Spleen (tissue), 11 donors: ENCODE measurements around the gene PPIL6. TPM values are rescaled to one million over a fixed set of nuclear protein-coding genes. Genes with fewer than 3 reads are reported as not detected.
"Not testable (repeated sequence)": the region's sequence is repeated elsewhere in the genome, so short reads cannot be mapped to it uniquely, and the experiment has no call there.

ENCODE experiments used
- DNase-seq: peaks from one replicate; pipeline ENCODE4 v3.0.0-alpha.2; 2020
- H3K27ac ChIP-seq, 8 donors: fragments of 200-600 bp; sonication (generic) in 7 of 8; 1 replicate in 4 of 8; 2 replicates in 4 of 8; pipeline versions ENCODE4 v1.5.0 to v1.8.0; 2016 to 2021; ENCODE audit warnings: inconsistent platforms in 4 of 8, mild to moderate bottlenecking in 4 of 8, moderate library complexity in 1 of 8
- H3K27me3 ChIP-seq, 7 donors: fragments of 200-600 bp; sonication (generic) in 6 of 7; replicated peaks in 1 of 7; 1 replicate in 4 of 7; 2 replicates in 3 of 7; pipeline versions ENCODE4 v1.5.0 to v1.8.0; 2016 to 2021; ENCODE audit warnings: inconsistent platforms in 3 of 7, mild to moderate bottlenecking in 1 of 7
- H3K36me3 ChIP-seq, 6 donors: fragments of 200-600 bp; sonication (generic) in 5 of 6; 1 replicate in 4 of 6; 2 replicates in 2 of 6; pipeline versions ENCODE4 v1.5.0 to v1.8.0; 2016 to 2021; ENCODE audit warnings: inconsistent platforms in 2 of 6
- H3K4me1 ChIP-seq, 6 donors: fragments of 200-600 bp; sonication (generic) in 5 of 6; 1 replicate in 3 of 6; 2 replicates in 3 of 6; pipeline versions ENCODE4 v1.5.0 to v1.8.0; 2016 to 2021; ENCODE audit warnings: inconsistent platforms in 3 of 6
- H3K4me3 ChIP-seq, 8 donors: fragments of 200-600 bp; sonication (generic) in 7 of 8; 1 replicate in 4 of 8; 2 replicates in 4 of 8; pipeline versions ENCODE4 v1.5.0 to v1.8.0; 2016 to 2021; ENCODE audit warnings: inconsistent platforms in 4 of 8, mild to moderate bottlenecking in 4 of 8, moderate library complexity in 2 of 8
- H3K9me3 ChIP-seq, 8 donors: fragments of 200-600 bp; sonication (generic) in 7 of 8; 1 replicate in 4 of 8; 2 replicates in 4 of 8; pipeline versions ENCODE4 v1.5.0 to v1.8.0; 2016 to 2021; ENCODE audit warnings: inconsistent platforms in 4 of 8
- POLR2A ChIP-seq, 3 donors: fragments of 450-650 bp; IDR thresholded peaks; one replicate each; pipeline ENCODE4 v1.5.1; 2017; ENCODE audit warnings: antibody characterized with exemption in 3 of 3, mild to moderate bottlenecking in 1 of 3
- POLR2AphosphoS5 ChIP-seq, 3 donors: sonication (generic); formaldehyde crosslinking; IDR thresholded peaks; one replicate each; pipeline ENCODE4 v1.5.1; 2017; ENCODE audit warnings: antibody characterized with exemption in 3 of 3
- WGBS, 5 donors: extraction: QIAGEN DNeasy Blood & Tissue Kit in 3 of 5; methylation state at CpG; one replicate each; pipeline versions ENCODE4 v1.1.5 to v1.1.7; 2013 to 2018; 5-methylcytosine and 5-hydroxymethylcytosine counted together
- intact Hi-C: fragments of 100-400 bp; cut with DNase I; formaldehyde crosslinking; loops from one replicate; pipeline ENCODE4 v1.15.0; 2023; ENCODE audit warnings: low total_unique reads
- polyA plus RNA-seq, 3 donors: library from polyadenylated mRNA; stranded (reverse); fragments of 200-250 nt; gene quantifications; one replicate each; pipeline ENCODE4 v1.2.1, GENCODE V29; 2013
- total RNA-seq, 7 donors: library from RNA; depleted of rRNA in 3 of 7; stranded (reverse); fragments of >200 nt in 3 of 7; fragmentation: NEBNext Ultra II Directional in 4 of 7; extraction: Animal tissue kit (Norgen Biotek cat#: 25700) in 4 of 7; gene quantifications; one replicate each; pipeline versions ENCODE4 v1.1.0 to v1.2.1, GENCODE V29; 2016 to 2021
- TF ChIP-seq, protein P1 (sequence below), 11 experiments: fragments of 200-600 bp in 7 of 11; fragments of 450-650 bp in 4 of 11; sonication (generic) in 4 of 11; IDR thresholded peaks in 8 of 11; conservative IDR thresholded peaks in 3 of 11; 1 replicate in 7 of 11; 2 replicates in 4 of 11; pipeline versions ENCODE4 v1.4.0 to v1.8.0; 2016 to 2021; ENCODE audit warnings: antibody characterized with exemption in 11 of 11, inconsistent platforms in 4 of 11, mild to moderate bottlenecking in 1 of 11
- donor health status: healthy with polysubstance abuse.
- donor health status: DM: no; HTN: no; CAD: no; lungs with moderate emphysema.
- donor health status: DM: no; HTN: no; CAD: no.
- donor health status: Bipolar disorder and iron deficiency.
- donor health status: healthy.
- donor health status: DM: no; HTN: no; CAD: no.
- donor health status: DM: yes; HTN: yes; CAD: no.

PPIL6 gene
- total and polyA plus RNA-seq, 10 donors = 0.13 to 4.8 (median 0.78) TPM

- DNase-seq = no peak
- Histone ChIP-seq H3K27ac (no peak overlapping the region), H3K27me3 (no peaks in the 10 kb centered on the region), H3K36me3 (peaks cover 2 to 100% (median 72%) of the 10 kb centered on the region in 6 donors), H3K9me3 (no peaks in the 10 kb centered on the region), H3K4me3 (no peak overlapping the region), H3K4me1 (peaks cover 3 to 60% (median 11%) of the 10 kb centered on the region in 6 donors)
- intact Hi-C loops = no loop called here
- 92 to 98% (median 95%) methylated on average over 6 of the region's 6 CpGs for WGBS, 5 donors
- TF ChIP-seq, protein P1, sequence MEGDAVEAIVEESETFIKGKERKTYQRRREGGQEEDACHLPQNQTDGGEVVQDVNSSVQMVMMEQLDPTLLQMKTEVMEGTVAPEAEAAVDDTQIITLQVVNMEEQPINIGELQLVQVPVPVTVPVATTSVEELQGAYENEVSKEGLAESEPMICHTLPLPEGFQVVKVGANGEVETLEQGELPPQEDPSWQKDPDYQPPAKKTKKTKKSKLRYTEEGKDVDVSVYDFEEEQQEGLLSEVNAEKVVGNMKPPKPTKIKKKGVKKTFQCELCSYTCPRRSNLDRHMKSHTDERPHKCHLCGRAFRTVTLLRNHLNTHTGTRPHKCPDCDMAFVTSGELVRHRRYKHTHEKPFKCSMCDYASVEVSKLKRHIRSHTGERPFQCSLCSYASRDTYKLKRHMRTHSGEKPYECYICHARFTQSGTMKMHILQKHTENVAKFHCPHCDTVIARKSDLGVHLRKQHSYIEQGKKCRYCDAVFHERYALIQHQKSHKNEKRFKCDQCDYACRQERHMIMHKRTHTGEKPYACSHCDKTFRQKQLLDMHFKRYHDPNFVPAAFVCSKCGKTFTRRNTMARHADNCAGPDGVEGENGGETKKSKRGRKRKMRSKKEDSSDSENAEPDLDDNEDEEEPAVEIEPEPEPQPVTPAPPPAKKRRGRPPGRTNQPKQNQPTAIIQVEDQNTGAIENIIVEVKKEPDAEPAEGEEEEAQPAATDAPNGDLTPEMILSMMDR (IDR thresholded peaks at IDR 0.05 in 8 of 11, conservative IDR thresholded peaks at IDR 0.05 in 3 of 11) = no peak
- no peak for TF ChIP-seq POLR2AphosphoS5 (IDR thresholded peaks at IDR 0.05)
- TF ChIP-seq POLR2A (IDR thresholded peaks at IDR 0.05) = no peak
Observed at GRCh38 chr6:109467696-109468095, 27.3 kb upstream of the PPIL6 start.

DNA sequence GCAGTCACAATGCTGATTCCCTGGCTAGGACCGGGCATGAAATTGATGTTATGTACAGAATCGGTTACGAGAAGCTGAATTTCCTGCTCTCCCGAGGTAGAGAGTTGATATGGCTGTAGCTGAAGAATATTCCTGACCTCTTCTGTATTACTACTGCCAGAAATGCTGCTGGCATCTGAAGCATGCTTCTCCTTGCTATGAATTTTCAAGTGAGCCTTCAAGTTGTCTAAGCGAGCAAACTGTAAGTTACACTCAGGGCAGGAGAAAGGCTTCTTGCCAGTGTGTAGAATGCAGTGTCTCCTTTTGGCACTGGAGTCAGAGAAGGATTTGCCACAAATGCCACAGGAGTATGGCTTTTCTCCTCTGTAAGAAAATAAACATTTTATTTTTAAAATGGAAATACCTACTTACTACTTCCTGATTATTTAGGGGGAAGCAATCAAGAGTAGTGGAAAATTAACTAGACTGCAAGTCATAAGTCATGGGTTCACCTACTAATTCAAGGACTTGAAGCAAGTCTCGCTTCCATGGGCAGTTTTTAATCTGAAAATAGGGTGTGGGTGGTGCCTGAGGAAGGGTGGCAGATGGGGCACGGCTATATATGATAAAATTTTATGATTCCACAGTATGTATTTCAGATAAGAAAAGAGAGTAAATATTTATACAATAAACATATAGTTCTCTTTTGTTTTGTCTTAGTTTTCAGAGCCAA lies 25.9 kb upstream of the PPIL6 start:
- Histone ChIP-seq H3K27ac (no peak overlapping the region), H3K4me1 (peaks cover 0 to 47% (median 0%) of the 10 kb centered on the region in 6 donors), H3K36me3 (peaks cover 2 to 100% (median 71%) of the 10 kb centered on the region in 6 donors), H3K27me3 (no peaks in the 10 kb centered on the region), H3K4me3 (no peak overlapping the region), H3K9me3 (peaks cover 0 to 1% (median 0%) of the 10 kb centered on the region in 8 donors)
- TF ChIP-seq POLR2AphosphoS5 (IDR thresholded peaks at IDR 0.05) (no peak), POLR2A (IDR thresholded peaks at IDR 0.05) (no peak)
- TF ChIP-seq, protein P1 (IDR thresholded peaks at IDR 0.05 in 8 of 11, conservative IDR thresholded peaks at IDR 0.05 in 3 of 11) = no peak
- intact Hi-C loops = no loop called here
- WGBS, 5 donors = 85 to 90% (median 86%) methylated on average over 7 of the region's 7 CpGs
- DNase-seq = no peak

DNA sequence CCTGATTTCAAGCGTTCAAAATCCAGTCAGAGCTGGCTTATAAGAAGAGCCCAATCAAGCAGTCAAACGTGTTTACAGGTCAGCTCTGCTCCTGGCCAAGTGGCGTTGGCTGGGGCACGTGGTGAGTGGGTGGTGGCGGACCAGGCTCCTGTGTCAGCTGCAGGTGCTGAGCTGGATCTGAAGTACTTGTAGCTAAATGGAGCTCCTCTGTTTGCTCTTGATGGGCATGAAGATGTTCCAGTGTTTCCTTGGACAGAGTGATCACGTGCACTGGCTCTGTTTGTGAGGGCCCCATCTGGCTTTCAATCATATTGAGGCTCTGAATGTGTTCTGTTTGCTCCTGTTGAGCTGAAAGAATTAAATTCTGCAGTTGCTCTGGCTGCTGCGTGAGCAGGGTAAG lies 25.3 kb upstream of the PPIL6 start:
- Histone ChIP-seq H3K9me3 (peaks cover 0 to 7% (median 2%) of the 10 kb centered on the region in 8 donors), H3K27me3 (no peaks in the 10 kb centered on the region), H3K4me1 (peaks cover 0 to 43% (median under 1%) of the 10 kb centered on the region in 6 donors), H3K4me3 (no peak overlapping the region), H3K36me3 (peaks cover 2 to 100% (median 68%) of the 10 kb centered on the region in 6 donors), H3K27ac (no peak overlapping the region)
- intact Hi-C loops = no loop called here
- no peak for DNase-seq
- 89 to 95% (median 91%) methylated on average over 6 to 7 of the region's 7 CpGs for WGBS, 5 donors
- TF ChIP-seq POLR2A (IDR thresholded peaks at IDR 0.05) (no peak), POLR2AphosphoS5 (IDR thresholded peaks at IDR 0.05) (no peak)
- TF ChIP-seq, protein P1 (IDR thresholded peaks at IDR 0.05 in 8 of 11, conservative IDR thresholded peaks at IDR 0.05 in 3 of 11) = no peak

DNA sequence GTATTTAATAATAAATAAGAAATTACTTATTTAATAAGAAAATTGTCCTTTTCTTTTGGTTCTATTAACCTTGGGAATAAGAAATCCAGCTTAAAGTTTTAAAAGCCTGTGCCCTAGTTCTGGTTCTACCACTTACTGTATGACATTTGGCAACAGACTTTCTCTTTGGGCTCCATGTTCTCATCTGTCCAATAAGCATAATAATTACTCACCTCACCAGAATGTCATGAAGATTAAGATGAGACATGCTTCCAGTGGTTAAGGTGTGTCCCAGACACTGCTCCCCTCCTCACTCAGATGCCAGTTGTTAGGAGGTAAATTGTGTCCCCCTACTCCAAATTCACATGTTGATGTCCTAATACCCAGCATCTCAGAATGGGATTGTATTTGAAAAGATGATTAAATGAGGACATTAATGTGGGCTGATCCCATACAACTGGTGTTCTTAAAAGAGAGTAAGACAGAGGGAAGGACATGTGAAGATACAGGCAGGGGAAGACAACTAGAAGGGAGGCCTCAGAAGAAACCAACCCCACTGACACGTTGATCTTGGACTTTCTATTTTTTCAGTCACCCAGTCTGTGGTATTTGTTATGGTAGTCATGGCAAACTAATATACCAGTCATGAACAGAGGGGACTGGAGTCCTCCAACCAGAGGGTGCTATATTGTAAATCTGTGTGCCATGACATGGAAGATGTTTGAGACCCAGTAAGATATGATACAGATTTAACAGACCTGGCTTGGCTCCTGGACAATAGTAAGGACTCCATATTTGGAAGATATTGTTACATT lies 21.5 kb upstream of the PPIL6 start:
- no peak for DNase-seq
- H3K4me3 ChIP-seq = no peak overlapping the region
- H3K9me3 ChIP-seq = peaks cover 0 to 7% (median 2%) of the 10 kb centered on the region in 8 donors
- H3K27me3 ChIP-seq = no peaks in the 10 kb centered on the region
- WGBS, 5 donors = 80 to 97% (median 91%) methylated on average over 1 of the region's 1 CpG
- H3K4me1 ChIP-seq = peaks cover 0 to 61% (median 30%) of the 10 kb centered on the region in 6 donors
- intact Hi-C loops = no loop called here
- H3K36me3 ChIP-seq = peaks cover 2 to 63% (median 46%) of the 10 kb centered on the region in 6 donors
- TF ChIP-seq POLR2A (IDR thresholded peaks at IDR 0.05) = no peak
- TF ChIP-seq POLR2AphosphoS5 (IDR thresholded peaks at IDR 0.05) = no peak
- TF ChIP-seq, protein P1 (IDR thresholded peaks at IDR 0.05 in 8 of 11, conservative IDR thresholded peaks at IDR 0.05 in 3 of 11) = no peak
- H3K27ac ChIP-seq = no peak overlapping the region

- H3K4me3 ChIP-seq, H3K27me3 ChIP-seq, intact Hi-C loops, H3K9me3 ChIP-seq, DNase-seq: not testable (repeated sequence)
- peak overlapping the region in 2 of 8 donors; percentile 97 to 100 for H3K27ac ChIP-seq
- H3K4me1 ChIP-seq = peaks cover 0 to 66% (median 37%) of the 10 kb centered on the region in 6 donors
- peaks cover 2 to 56% (median 38%) of the 10 kb centered on the region in 6 donors for H3K36me3 ChIP-seq
- 96 to 100% (median 98%) methylated on average over 1 of the region's 1 CpG for WGBS, 5 donors
Observed at GRCh38 chr6:109461205-109461604, 20.8 kb upstream of the PPIL6 start.
